ENCODE data around the gene SPI1. TPM values are rescaled to one million over a fixed set of nuclear protein-coding genes. Genes with fewer than 3 reads are reported as not detected.

SPI1 gene
- total and polyA plus RNA-seq, 8 donors = 1.0 to 24.2 (median 5.6) TPM

DNA sequence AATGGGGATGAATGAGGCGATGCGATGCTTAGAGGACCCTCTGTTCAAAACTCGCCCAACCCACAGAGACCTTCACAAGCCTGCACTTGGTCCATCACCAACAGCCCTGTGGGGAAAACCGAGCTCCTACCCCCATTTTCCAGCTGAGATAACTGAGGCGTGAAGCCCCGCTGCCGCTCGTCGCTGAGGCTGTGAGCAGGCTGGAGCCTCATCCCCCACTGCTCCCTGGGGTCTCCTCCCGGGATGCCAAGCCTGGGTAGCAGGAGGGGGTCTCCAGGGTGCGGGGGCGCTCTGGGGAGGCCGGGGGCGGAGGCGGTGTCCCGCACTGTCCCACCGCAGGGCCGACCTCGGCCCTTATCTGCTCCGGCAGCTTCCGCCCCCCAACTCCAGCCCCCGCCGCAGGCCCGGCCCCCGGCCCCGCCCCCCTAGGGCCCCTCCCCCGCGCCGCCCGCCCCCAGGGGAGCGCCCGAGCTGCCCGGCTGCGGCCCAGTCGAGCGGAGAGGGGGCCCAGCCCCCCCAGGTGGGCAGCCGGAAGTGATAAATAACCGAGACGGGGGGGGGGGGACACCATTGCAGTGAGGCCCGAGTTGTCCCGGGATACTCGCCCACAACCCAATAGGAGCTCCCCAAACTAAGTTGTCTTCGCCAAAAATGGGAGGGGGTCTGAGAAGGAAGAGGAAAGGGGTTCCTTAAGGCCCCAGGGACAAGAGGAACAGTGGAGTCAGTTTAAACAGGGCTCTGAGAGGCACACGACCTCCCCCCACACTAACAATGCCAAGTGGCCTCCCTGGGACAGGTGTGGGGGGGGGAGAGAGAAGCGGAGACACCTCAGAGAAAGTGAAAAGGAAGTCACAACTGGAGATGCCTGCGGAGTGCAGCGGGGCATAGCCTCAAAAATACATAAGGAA lies 21.8 kb upstream of the SPI1 start:
- FAIRE-seq = no peak
- Histone ChIP-seq H3K27ac (peak overlapping the region in 3 of 4 donors; percentile 46 to 65 (median 63)), H3K4me1 (peaks cover 0 to 5% (median 0%) of the 10 kb centered on the region in 3 donors), H3K9me3 (no peaks in the 10 kb centered on the region), H3K36me3 (no peaks in the 10 kb centered on the region), H3K27me3 (no peaks in the 10 kb centered on the region), H3K4me3 (peak overlapping the region; percentile 43 to 61 (median 46))
- peak; percentile 82 to 92 (median 87) for ATAC-seq
- WGBS, 2 donors = 5 to 12% methylated on average over 23 to 46 of the region's 47 CpGs
- DNase-seq = peak in 3 of 6 donors; percentile 26 to 61 (median 47)
- TF ChIP-seq, protein P1, sequence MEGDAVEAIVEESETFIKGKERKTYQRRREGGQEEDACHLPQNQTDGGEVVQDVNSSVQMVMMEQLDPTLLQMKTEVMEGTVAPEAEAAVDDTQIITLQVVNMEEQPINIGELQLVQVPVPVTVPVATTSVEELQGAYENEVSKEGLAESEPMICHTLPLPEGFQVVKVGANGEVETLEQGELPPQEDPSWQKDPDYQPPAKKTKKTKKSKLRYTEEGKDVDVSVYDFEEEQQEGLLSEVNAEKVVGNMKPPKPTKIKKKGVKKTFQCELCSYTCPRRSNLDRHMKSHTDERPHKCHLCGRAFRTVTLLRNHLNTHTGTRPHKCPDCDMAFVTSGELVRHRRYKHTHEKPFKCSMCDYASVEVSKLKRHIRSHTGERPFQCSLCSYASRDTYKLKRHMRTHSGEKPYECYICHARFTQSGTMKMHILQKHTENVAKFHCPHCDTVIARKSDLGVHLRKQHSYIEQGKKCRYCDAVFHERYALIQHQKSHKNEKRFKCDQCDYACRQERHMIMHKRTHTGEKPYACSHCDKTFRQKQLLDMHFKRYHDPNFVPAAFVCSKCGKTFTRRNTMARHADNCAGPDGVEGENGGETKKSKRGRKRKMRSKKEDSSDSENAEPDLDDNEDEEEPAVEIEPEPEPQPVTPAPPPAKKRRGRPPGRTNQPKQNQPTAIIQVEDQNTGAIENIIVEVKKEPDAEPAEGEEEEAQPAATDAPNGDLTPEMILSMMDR (IDR thresholded peaks at IDR 0.05) = no peak
- intact Hi-C loops (cut with DNase I) = no loop called here

DNA sequence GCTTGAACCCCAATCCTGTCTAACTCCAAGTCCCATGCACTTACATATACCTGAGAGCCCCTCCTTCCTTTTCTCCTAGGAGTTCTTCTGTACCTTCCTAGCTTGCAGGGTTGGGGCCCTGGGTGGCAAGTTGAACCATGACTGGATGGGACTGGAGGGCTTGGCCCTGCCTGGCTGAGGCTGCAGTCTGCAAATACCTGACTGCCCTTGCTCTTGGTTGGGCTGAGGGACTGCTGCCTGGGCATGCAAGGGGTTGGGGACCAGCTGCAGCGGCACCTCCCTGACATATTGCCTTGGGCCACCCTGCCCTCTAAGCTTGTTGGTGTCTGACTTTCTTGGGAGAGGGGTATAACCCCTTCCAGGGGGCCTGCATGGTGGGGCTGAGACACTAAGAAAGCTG lies 20.2 kb upstream of the SPI1 start:
- TF ChIP-seq, protein P1 (IDR thresholded peaks at IDR 0.05) = no peak
- WGBS, 2 donors = 98 to 100% methylated on average over 1 of the region's 1 CpG
- DNase-seq (peak in 2 of 6 donors; percentile 9 to 37), ATAC-seq (no peak), FAIRE-seq (no peak)
- Histone ChIP-seq H3K27me3 (no peaks in the 10 kb centered on the region), H3K36me3 (no peaks in the 10 kb centered on the region), H3K9me3 (no peaks in the 10 kb centered on the region), H3K27ac (no peak overlapping the region), H3K4me3 (no peak overlapping the region), H3K4me1 (peaks cover 0 to 5% (median 0%) of the 10 kb centered on the region in 3 donors)
- intact Hi-C loops (cut with DNase I) = no loop called here

DNA sequence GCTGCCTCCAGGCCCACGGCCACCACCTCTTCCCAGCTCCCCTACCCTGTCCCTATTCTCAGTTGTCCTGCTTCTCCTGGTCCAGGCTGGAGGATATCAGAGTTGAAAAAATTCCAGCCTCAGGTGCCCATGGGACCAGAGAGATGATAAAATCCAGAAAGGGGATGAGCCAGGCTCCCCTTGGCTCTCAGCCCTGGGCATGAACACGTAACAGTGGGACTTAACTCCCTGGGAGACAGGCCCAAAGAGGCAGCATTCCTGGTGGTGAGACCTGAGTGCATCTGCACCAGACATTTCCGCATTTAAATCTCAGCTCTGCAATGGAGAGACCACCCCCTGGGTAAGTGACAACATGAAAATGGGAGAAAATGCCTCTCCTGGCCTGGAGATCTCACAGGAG lies 19.7 kb upstream of the SPI1 start:
- intact Hi-C loops (cut with DNase I) = no loop called here
- DNase-seq (peak in 1 of 6 donors; percentile 8), FAIRE-seq (no peak)

DNA sequence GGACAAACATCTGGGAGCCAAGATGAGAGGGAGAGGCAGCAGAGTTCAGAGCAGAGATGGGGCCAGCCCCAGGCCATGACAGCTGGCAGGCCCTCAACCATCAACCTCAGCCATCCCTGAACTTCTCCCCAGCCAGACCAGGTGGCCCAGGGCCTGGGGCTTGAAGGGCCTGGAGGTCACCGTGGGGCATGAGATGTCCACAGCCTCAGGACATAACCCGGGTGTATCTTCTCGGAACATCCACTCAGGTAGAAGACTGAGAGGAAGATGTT lies 17.6 kb upstream of the SPI1 start:
- DNase-seq (peak in 1 of 6 donors; percentile 33), ATAC-seq (no peak), FAIRE-seq (no peak)
- intact Hi-C loops (cut with DNase I) = no loop called here
- TF ChIP-seq, protein P1 (IDR thresholded peaks at IDR 0.05) = no peak
- WGBS, 2 donors = 87 to 90% methylated on average over 3 of the region's 3 CpGs
- Histone ChIP-seq H3K27ac (peak overlapping the region in 1 of 4 donors; percentile 61), H3K9me3 (no peaks in the 10 kb centered on the region), H3K4me3 (no peak overlapping the region), H3K4me1 (peaks cover 0 to 5% (median 0%) of the 10 kb centered on the region in 3 donors), H3K27me3 (no peaks in the 10 kb centered on the region), H3K36me3 (no peaks in the 10 kb centered on the region)

More for the DNA sequence above, 19.7 kb upstream of the SPI1 start:
- no peaks in the 10 kb centered on the region for H3K27me3 ChIP-seq
- H3K4me1 ChIP-seq = peaks cover 0 to 5% (median 0%) of the 10 kb centered on the region in 3 donors
- H3K9me3 ChIP-seq = no peaks in the 10 kb centered on the region
- no peak overlapping the region for H3K4me3 ChIP-seq
- TF ChIP-seq, protein P1 (IDR thresholded peaks at IDR 0.05) = no peak
- H3K36me3 ChIP-seq = no peaks in the 10 kb centered on the region
- WGBS, 2 donors = 87 to 98% methylated on average over 3 of the region's 3 CpGs
- no peak for ATAC-seq
- no peak overlapping the region for H3K27ac ChIP-seq
